Stimulated activated CD4-positive, alpha-beta T cell treated with anti-CD3 and anti-CD28 coated beads, Interleukin-12 subunit alpha, Interleukin-12 subunit beta, amount 100 ng/mL, for 48 hours (primary cell): Measurements from ENCODE around the gene RPL18.
"Not testable (repeated sequence)": the region's sequence is repeated elsewhere in the genome, so short reads cannot be mapped to it uniquely, and the experiment has no call there.

ENCODE experiments used
- DNase-seq, 3 donors: peaks; one replicate each; pipeline ENCODE4 v3.0.0-alpha.2; 2020; ENCODE audit warnings: low read depth in 2 of 3, low spot score in 1 of 3

The RPL18 gene

DNA sequence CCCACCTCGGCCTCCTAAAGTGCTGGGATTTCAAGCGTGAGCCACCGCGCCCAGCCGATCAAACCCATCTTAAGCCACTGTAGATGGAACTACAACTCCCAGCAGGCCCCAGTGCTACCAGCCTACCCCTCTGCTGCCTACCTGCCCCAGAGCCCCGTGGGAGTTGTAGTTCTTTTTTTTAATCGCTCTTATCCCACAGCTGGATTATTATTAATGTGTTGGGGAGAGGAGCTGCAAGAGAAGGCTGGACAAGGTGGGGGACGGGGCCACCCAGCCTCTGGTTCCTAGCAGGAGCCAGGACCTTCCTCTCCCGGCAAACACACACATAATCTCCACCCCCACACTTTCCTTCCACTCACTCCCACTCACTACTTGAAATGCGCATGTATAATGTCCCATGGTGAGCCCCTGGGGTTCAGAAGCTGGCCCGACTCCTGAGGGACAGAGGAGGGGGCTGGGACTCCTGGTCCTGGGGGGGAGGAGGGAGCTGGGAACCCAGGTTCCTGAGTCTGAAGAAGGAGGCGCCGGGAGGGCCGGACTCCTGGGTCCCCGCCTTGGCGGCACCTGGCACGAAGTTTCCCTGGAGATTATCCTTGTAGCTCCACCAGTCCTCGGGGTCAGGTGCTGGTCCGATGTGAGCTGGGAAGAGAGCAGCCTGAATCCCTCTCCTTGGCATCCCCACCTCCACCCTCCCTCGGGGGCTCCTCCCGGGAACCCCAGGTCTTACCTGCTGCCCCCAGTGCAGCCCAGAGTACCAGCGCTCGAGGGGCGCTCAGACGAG lies 26.1 kb upstream of the RPL18 start:
- peak; percentile 69 to 76 (median 71) for DNase-seq

DNA sequence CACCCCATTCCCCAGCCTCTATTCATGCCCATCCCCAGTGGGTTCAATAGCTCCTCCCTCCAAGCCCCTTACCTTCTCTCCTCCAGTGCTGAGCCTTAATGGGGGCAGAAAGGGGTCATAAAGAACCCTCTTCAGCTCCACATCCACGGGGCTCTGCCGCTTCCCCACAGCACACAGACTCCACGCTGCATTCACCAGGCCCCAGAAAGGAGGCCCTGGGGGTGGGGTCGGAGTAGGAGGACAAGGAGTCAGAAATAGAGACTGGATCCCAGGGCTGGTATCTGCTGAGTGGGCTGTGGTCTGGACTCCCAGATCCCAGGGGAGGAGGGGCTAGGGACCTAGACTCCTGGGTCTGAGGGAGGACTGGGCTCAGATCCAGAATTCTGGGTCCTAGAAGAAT lies 25.4 kb upstream of the RPL18 start:
- no peak for DNase-seq

DNA sequence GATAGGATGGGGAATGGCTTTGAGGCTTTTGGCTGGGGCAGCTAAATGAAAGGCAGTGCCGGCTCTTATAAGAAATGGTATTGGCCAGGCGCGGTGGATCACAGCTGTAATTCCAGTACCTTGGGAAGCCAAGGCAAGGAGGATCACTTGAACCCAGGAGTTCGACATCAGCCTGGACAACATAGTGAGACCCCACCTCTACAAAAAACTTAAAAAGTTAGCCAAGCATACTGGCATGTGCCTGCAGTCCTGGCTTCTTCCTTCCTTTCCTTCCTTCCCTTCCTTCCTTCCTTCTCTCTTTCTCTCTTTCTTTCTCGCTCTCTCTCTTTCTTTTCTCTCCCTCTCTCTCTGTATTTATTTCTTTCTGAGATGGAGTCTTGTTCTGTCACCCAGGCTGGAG lies 23.9 kb upstream of the RPL18 start:
- no peak for DNase-seq

DNA sequence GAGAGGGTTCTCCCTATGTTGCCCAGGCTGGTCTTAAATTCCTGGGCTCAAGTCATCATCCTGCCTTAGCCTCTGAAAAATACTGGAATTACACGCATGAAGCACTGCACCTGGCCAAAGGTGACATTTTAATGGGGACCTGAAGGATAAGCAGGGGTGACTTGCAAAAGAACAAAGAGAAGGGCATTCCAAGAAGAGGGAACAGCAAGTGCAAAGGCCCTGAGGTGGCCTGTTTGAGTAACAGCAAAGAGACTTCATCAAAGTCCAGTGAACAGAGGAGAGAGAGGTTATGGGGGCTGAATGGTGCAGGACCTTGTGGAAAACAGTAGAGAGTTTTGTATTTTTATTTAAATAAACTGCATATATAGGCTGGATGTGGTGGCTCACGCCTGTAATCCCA lies 22.9 kb upstream of the RPL18 start:
- DNase-seq, result no peak

DNA sequence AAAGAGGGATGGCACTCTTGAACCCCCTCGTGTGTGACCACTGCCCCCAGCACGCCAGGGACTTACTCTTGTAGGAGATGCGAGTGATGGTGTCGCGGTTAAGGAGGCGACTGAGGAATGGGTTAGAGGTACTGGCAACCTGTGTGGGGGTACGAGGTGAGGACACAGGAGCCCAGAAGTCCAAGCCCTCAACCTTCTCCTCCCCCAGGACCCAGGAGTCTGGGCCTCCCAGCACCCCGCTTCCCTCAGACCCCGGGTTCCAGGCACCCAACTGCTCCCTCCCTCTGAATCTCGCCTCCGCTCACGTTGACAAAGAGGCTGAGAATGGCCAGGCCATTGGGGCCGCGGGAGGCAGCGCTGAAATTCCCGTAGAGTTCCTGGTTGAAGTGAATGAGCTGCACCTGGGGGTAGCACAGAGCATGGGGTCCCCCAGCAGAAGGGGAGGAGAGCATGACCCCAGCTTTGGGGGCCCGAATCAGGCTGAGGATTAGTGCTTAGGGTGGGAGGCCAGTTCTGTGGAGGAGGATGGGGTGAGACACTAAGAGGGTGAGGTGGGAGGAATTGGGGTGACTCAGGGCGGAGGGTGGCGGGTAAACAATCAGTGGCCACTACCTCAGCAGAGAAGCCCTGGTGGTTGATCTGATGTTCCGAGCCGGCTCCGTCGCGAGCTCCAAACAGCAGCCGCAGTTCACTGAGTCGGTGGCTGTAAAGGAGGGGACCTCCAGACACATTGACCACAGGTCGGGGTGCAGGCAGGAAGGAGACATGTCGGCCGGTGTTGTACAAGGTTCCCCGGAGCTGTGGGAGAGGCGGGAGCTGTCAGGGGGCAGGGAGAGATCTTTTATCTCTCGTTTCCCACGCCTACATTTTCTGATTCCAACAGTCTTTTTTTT lies 20.8 kb upstream of the RPL18 start:
- DNase-seq, result no peak

DNA sequence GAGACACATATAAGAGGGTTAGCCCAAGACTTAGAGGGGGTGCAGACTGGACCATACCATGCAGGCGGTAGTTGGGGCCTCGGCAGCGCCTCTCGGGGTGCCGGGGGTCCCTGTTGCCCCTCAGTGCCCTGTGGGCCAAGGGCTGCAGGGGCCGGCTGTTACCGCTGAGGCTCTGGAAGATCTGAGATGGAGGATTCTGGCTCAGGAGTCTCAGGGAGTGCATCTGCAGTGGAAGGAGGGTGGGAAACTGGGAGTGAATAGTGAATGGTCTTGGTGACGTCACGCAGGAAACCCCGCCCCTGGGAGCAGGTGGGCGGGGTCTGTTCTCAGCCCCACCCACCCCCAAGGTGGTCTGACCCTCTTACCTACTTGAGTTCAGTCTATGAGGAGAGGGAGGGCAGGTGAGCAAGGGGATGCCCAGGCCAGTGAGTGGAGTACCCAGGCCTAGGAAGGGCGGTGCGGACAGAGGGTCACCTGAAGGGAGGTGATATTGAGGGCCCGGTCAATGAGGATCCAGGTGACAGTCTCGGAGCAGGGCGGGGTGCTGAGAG lies 19.9 kb upstream of the RPL18 start:
- no peak for DNase-seq

DNA sequence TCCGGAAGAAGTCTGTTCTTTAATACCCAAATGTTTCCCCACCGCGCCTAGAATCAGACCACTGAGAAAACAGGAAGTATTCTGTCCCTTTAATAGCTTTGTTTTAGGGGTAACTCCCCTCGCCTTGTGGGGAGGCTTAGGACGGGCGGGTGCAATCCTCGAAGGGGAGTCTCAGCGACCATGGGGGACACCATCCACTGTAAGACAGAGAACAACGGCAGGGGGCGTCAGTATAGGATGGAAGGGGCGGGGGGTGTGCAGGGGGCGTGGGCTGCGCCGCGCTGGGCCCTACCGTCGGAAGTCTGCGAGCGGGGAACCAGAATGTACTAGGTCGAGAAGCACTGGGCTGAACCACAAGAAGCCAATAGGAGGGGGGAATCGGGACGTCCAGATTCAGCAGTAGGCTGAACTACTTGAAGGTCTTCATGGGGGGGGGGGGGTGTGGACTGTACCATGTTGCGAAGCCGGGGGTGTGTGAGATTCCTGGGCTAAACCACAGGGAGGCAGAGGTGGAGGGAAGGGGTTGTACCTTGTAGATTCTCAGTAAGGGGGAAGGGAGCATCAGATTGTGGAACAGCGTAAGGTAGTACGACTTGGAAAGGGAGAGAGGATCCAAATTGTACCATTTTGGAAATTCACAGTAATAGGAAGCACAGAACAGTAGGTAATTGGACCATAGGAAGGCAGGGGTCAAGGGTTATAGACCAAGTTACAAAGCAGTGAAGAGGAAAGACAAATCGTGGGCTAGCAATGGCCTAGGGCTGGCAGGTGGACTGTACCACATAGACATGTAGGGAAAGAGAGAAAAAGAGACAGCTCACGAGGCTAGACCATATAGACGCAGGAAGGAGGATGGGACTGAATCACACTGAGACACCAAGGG lies 19.2 kb upstream of the RPL18 start:
- DNase-seq, result peak; percentile 66 to 72 (median 67)

DNA sequence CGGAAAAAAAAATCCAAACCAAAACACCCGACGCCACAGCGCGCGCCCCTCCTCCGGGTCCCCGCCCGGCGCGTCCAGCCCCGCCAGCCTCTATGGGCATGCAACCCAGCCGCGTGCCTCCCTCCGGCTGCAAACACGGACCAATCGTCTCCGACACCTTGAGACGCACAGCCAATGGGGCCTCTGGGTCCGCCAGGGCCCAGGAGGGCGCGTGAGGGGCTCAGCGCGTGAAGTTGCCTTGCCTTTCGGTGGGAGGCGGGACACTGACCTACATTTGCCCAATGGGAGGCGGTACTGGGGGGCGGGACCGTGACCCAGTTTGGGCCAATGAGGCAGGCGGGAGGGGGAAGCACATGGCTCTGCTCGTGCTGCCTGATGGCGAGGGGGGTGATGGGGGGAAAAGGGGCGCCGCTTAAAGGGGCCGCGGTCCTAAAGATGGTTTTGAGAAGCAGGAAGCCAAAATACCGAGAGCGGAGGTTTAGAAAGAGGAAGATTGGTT lies 18.5 kb upstream of the RPL18 start:
- DNase-seq, result peak; percentile 94 to 97 (median 96)

DNA sequence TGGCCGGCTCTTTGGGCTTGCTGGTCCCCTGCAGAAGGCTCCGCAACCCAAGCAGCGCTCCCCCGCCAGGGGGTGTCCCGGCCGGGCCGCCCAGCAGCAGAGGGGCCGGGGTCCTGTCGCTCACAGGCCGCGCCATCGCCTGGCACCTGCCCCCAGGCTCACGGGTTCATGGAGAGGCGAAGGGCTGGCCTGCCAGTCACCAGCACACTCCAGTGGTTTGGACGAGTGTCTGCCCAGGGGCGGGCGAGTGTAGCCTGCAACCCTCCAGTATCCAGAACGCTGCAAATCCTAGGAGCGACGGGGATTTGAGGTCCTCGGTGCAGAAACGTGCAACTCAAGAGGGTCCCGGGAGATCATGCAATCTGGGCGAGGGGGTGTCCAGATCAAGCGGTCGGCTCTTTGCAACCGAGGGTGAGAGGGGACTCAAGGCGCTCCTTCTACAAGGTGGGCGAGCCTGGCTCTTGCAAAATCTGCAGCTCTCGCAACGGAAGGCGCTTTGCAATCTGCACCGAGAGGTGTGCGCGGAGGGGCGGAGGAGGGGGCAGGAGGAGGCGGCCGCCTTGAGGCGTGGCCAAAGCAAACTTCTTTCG lies 18.0 kb upstream of the RPL18 start, which contains the start of gene DBP:
Gene DBP, minus strand, starts transcription at position 521 of the 590 bp plus-strand sequence. Its CDS starts 385 bp downstream, at position 136.
- no peak for DNase-seq

DNA sequence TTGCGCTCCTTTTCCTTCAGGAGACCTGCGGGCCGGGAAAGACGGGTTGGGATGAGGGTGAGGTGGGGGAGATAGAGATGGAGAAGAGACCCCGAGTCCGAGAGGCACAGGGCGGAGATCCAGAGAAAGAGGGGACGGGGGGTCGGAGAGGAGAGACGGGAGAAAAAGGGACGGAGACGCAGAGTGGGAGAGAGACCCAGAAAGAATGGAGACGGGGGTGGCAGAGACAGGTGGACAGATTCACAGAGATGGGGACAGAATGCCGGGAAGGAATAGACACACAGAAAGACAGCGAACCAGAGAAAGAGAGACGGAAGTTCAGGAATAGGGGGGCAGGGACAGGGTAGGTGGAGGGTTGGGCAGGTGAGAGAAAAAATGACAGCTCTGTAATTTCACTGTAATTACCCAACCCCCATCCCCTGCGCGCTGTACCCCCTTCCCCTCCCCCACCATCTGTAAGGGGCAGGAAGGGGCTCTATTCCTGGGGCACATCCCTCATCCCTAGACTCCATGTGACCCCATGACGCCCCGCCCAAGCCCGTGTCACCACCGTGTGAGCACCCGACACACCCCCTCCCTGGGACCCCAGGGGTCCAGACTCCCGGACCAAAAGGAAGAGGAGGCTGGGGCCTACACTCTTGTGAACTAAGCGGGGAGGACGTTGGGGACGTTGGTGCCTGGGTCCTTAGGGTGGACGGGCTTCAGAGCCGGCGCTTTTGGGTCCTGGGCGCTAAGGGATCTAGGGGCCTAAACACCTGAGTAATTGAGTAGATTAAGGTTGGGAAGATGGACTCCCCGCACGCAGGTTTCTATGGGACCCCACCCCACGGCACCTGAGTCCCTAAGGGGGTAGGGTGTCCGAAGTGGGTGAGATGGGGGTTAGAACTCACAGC lies 17.2 kb upstream of the RPL18 start:
- no peak for DNase-seq

DNA sequence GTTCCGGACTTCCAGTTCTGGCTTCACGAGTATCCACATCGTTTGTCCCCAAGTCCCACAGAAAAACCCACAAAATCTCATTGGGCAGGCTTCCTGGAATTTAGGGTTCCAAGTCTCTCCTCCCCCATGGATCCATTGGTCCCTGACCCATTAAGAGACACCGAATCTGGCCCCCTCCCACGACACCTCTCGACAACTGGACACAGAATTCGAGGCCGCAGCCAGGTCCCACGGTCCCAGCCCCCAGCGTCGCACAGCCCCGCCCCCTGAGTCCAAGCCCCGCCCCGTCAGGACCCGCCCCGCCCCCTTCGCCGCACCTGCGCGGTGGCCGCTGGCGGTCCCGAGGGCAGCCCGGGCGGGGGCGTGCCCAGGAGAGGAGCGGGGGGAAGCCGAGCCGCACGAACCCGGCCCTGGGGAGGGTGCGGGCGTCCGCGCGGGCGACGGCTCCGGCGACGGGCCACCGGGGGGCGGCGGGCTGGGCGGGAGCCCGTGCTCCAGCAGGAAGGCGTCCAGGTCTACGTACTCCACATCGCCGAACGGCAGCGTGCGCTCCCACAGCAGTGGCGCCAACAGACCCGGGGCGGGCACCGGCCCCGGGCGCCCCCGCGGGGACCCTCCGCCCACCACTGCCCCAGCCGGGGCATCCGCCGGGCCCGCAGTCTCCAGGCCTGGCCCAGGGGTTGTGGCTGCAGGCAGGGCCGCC lies 16.4 kb upstream of the RPL18 start:
- peak in 2 of 3 donors; percentile 61 to 70 for DNase-seq

DNA sequence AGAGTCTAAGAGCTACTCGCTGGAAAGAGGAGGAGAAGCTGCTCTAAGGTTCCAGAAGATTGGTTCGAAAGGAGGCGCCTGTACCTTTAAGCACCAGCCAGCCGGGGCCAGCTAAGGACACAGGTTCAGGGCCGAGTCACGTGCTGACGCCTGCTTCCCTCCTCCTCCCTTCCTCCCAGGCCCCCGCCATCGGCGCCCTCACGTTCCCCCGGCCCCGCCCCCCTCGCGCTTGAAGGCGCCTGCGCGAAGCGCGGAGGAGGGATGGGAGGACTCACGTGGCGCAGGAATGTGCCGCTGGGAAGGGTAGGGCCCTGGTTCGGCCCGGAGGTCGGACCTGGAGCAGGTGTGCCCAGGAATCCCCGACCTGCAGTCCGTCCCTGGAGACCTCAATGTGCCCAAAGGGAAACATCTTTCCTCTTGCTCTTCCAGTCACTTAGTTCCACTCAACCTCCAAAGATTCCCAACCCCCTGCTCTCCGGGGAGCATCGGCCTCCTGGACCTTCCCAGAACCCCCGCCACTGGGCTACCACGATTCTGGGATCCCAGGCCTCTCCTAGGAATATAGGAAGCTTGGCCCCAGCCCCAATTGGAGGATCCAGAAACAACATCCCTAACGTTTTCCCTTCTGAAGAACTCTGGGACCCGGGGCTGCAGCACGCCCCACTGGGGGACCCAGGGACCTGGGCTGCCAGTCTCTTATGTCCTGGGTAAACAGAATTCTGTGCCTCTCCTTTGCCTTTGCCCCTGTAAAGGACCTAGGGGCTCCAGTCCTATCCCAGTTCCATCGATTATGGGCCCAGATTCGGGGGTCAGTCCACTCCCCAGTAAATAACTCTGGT lies 15.7 kb upstream of the RPL18 start:
- DNase-seq, result peak; percentile 89 to 93 (median 92)

DNA sequence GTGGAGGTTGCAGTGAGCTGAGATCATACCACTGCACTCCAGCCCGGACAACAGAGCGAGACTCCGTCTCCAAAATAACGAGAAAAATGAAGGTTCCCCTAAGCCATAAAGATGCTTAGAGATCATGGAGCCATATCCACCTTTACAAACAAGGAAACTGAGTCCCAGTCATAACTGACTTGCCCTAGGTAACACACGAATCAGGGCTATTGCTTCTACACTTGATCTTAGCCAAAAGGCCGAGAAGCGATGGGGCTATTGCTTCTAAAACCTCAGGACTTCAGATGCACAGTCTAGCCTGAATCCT lies 15.0 kb upstream of the RPL18 start:
- no peak for DNase-seq

DNA sequence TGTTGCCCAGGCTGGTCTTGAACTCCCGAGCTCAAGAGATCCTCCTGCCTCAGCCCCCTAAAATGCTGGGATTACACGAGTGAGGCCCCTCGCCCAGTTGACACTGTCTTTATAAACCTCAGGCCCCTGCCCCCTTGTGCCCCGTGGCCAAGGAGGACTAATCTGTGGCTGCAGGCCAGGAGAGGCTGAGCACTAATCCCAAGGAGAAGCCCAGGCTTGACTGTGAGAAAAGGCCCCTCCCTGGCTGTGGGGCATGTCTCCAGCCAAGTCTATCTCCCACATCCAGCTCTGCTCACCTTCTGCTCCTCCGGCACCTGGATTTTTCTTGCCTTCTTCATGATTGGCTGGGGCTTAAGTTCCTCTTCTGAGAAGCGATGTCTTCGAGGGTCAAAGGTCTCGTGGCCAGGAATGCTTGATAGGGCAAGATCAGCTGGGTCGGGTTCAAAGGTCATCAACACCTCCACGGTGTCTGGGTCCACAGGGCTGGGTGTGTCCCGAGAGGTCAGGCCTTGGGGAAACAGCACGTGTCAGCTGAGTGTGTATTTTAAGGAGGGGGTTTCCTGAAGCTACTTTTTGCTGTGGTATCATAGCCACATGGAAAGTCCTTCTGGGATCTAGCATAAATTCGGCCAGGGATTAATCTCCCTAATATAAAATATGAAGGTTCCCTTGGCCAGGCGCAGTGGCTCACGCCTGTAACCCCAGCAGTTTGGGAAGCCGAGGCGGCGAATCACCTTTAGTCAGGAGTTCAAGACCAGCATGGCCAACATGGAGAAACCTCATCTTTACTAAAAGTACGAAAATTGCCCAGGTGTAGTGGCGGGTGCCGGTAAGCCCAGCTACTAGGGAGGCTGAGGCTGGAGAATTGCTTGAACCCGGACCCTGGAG lies 14.4 kb upstream of the RPL18 start:
- no peak for DNase-seq

DNA sequence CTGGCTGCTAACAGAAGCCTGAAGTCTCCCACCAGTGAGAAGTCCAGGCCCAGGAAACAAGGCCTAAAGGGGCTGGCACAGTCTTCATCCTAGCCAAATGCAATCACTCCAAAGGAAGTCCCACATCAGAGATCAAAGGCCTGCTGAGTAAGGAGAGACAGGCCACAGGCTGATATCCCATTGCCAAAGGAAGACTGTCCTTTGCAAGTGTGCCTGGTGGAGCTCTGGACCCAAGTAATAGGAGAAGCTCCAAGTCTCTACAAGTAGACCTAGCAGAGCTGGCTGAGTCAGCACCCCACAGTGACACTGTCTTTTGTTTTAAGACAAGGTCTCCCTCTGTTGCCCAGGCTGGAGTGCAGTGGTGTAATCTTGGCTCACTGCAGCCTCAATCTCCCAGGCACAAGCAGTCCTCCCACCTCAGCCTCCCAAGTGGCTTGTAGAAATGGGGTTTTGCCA lies 13.7 kb upstream of the RPL18 start:
- no peak for DNase-seq

DNA sequence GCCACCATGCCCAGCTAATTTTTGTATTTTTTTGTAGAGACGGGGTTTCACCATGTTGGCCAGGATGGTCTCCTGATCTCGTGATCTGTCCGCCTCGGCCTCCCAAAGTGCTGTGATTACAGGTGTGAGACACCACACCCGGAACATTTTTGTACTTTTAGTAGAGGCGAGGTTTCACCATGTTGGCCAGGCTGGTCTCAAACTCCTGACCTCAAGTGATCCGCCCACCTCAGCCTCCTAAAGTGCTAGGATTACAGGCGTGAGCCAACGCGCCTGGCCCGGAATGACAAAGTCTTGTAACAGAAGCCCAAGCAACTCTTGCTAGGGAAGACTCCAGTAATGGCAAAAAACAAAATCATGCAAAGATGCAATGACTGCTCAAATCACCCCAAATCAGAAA lies 13.3 kb upstream of the RPL18 start:
- not testable (repeated sequence) for DNase-seq

DNA sequence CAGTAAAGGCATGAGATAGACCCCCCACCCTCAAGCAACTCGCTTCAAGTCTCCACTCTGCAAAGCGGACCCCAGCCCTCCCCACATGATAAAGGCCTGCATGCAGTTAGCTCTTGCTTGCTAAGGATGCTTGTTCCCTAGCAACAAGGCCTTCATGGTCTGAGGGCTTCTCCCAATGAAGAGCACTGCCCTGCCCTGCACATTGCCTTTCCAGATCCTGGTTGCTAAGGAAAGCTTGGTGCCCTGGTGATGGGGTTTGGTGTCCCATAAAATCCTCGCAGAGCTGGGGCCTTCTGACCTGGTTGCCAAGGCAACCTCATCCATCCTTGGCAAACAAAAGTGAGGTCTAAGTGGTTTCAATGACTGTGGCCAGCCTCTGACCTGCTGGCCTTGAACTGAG lies 12.2 kb upstream of the RPL18 start:
- DNase-seq, result no peak
